DMS53 (cell line): ENCODE results near the gene AKR1B15.
"Not testable (repeated sequence)": the region's sequence is repeated elsewhere in the genome, so short reads cannot be mapped to it uniquely, and the experiment has no call there.

Experiments
- DNase-seq: peaks from one replicate; lab custom pipeline; 2025; lab: John Stamatoyannopoulos, UW

Gene AKR1B15

GRCh38 chr7:134548877-134549276, at the start of gene AKR1B15:
Gene AKR1B15, plus strand, starts transcription at chr7:134549110. Its CDS starts 15,510 bp downstream, at chr7:134564620.
- DNase-seq = peak; percentile 21

DNA sequence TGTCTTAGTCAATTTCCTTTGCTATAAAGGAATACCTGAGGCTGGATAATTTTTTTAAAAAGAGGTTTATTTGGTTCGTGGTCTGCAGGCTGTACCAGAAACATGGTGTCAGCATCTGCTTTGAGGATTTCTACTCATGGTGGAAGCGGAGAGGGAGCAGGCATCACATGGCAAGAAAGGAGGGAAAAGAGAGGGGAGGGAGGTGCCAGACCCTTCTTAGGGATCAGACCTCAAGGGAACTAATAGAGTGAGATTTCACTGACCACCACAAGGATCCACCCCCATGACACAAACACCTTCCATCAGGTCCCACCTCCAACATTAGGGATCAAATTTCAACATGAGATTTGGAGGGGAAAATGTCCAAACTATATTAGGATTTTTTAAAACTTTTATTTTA, 48.5 kb upstream of the AKR1B15 start:
- DNase-seq = no peak

- DNase-seq = no peak
These were observed 47.9 kb upstream of the AKR1B15 start for GRCh38 chr7:134500982-134501381.

- DNase-seq = no peak
These were observed 46.2 kb upstream of the AKR1B15 start for GRCh38 chr7:134502463-134503371.

GRCh38 chr7:134504660-134505164, 44.2 kb upstream of the AKR1B15 start:
- DNase-seq = no peak

GRCh38 chr7:134505856-134506255, 43.1 kb upstream of the AKR1B15 start:
- DNase-seq = no peak

DNA sequence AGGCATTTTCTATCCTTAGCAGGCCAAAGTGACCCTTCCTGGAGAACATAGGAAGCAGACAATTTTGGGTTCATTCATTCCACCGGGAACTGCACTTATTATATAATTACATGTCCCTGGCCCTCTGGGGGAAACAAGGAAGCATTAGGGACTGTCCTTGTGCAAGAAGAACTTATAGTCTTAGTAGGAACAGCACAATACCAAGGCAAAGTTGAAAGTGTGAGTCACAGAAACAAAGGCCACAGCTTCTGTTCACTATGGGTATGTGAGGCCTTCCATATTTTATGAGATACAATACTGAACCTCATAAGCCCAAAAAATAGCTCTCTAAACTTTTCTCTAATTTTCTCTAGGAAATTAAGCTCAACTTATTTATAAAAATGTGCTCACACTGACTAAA, 39.9 kb upstream of the AKR1B15 start:
- no peak for DNase-seq

- no peak for DNase-seq
These were observed 38.3 kb upstream of the AKR1B15 start for GRCh38 chr7:134510646-134511045.

GRCh38 chr7:134512271-134512670, 36.6 kb upstream of the AKR1B15 start:
- DNase-seq = no peak

GRCh38 chr7:134513169-134513752, 35.6 kb upstream of the AKR1B15 start:
- peak; percentile 82 for DNase-seq

GRCh38 chr7:134514106-134514505, 34.8 kb upstream of the AKR1B15 start:
- peak; percentile 37 for DNase-seq

GRCh38 chr7:134514663-134515062, 34.2 kb upstream of the AKR1B15 start:
- peak; percentile 95 for DNase-seq

GRCh38 chr7:134515569-134516468, 33.1 kb upstream of the AKR1B15 start:
- DNase-seq = peak; percentile 71

DNA sequence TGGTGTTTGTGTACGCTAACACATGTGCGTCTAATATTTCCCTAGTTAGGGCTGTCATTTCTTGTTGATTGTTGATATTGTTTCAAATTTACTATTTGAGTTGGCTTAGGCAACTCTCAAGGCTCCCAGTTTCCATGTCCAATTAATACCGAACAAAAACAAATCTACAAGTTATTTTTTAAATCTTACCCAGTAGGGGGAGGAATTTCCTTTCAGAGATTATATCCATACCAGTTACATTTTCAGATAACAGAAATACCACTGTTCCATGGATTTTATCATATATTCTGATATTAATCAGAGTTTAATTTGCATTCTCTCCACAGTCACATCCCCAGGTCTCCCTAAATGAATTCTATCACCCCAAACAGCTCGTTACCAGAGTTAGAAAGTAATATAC, 28.8 kb upstream of the AKR1B15 start:
- DNase-seq = peak; percentile 8

DNA sequence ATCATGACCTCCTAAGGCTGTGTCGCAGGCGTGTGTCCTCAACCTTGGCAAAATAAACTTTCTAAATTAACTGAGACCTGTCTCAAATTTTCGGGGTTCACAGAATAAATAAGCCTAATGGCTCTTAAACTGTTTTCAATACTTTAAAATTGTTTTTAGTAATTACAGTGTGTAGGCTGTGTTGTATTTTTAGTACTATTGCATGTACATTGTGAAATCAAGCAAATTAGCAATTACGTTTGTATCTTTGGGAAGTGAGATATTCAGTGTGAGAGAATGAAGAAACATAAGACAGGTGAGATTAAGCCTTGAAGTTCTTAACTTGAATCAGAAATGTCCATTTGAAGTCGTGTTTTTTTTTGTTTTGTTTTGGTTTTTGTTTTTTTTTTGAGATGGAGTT, 26.3 kb upstream of the AKR1B15 start:
- no peak for DNase-seq

DNA sequence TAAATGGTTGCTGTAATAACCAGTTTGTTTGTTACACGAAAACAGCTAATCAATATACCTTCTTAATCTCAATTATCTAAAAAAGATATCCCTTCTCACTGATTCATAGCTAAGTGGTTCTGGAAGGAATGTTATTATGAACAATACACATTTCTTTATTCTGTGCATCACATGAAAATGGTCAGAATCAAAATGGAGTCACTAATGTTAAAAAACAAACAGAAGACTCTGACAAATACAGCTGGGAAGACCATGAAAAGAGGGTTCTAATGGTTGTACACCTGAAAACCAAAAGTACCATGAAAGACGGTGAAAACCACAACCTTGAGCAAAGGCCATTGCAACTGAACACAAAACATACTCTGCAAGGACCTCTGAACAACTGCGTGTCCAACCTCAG, 23.5 kb upstream of the AKR1B15 start:
- DNase-seq = not testable (repeated sequence)

GRCh38 chr7:134526552-134527248, 22.2 kb upstream of the AKR1B15 start:
- not testable (repeated sequence) for DNase-seq

GRCh38 chr7:134527979-134528371, 20.9 kb upstream of the AKR1B15 start:
- DNase-seq = peak; percentile 71

DNA sequence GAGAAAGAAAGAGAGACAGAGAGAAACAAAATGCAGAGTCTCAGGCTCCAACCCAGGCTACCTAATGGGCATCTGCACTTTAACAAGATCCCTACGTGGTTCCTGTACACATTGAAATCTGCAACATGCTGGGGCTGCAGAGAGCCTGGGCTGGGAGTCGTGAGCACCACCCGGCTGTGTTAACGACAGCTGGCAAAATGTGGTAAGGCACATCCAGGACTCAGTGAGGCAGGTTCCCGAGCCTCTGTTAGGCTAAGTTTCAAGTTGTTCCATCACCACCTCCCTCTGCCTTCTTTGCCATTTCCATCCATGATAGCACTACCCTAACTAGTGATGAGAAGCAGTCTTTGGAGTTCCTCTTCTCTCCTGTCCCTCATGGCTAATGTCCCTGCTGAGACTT, 20.2 kb upstream of the AKR1B15 start:
- DNase-seq = no peak

DNA sequence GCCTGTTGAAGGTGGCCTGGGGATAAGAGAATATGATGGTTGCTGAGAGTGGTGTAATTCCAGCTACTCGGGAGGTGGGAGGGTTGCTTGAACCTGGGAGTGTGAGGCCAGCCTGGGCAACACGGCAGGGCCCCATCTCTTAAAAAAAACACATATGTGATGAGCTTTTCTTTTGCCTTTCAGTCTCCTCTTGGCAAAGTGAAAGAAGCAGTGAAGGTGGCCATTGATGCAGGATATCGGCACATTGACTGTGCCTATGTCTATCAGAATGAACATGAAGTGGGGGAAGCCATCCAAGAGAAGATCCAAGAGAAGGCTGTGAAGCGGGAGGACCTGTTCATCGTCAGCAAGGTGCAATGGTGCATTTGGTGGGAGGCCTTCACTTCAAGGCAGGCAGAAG, 18.4 kb upstream of the AKR1B15 start:
- DNase-seq = no peak

DNA sequence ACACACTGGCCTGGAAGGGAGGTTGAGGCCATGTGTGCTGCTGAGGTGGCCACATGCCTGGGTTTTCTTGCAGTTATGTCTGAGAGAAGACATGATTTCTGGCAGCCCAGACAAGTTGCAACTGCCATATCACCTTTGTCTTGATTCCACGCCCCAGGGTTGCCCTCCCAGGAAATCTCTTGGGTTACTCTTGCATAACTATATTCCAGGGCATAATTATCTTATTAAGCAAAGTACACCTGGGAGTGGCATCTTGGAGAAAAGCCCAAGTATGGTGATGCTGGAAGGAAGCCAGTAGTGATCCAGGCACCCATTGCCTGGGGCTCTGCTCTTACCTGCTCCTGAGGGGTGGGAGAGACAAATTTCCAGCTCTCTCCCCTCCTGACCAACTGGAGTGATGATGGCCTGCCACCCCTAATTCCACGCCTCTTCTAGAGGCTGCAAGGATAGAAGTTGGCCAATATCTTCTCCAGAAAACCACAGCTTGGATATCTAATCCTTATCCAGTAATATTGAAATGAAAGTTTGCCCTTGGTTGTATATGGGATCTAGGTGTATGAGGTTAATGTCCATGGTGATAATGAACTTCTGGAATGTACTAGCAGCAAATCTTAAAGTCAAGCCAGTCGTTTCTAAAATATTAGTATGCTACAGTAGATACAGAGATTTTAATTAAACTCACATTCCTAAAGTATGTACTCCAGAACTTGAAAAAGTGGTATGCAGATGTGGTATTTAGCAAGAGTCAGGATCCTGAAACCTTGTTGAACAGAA, 16.5 kb upstream of the AKR1B15 start:
- no peak for DNase-seq
